SK-N-SH (cell line): ENCODE data around the gene PTPRD.

Experiments
- CTCF ChIP-seq: fragments of 200-600 bp; sonication (generic); IDR thresholded peaks from 2 replicates; pipeline ENCODE4 v1.6.1; 2017; ENCODE audit warnings: antibody characterized with exemption, mild to moderate bottlenecking, moderate library complexity
- FOSL2 ChIP-seq: IDR thresholded peaks from 2 replicates; pipeline ENCODE4 v1.4.0; 2012; ENCODE audit warnings: low read depth, mild to moderate bottlenecking, moderate library complexity, borderline replicate concordance
- MEF2A ChIP-seq: IDR thresholded peaks from 2 replicates; pipeline ENCODE4 v1.4.0; 2012; ENCODE audit warnings: low read depth, borderline replicate concordance
- RAD21 ChIP-seq: IDR thresholded peaks from 2 replicates; pipeline ENCODE4 v1.6.1; 2012; ENCODE audit warnings: mild to moderate bottlenecking, low read length
- SIN3A ChIP-seq: IDR thresholded peaks from 2 replicates; pipeline ENCODE4 v1.6.1; 2012; ENCODE audit warnings: low read depth, mild to moderate bottlenecking, low read length, moderate library complexity, borderline replicate concordance
- TAF1 ChIP-seq: IDR thresholded peaks from 2 replicates; pipeline ENCODE4 v1.6.1; 2012; ENCODE audit warnings: low read depth, mild to moderate bottlenecking, low read length, moderate library complexity, borderline replicate concordance
- YY1 ChIP-seq: IDR thresholded peaks from 2 replicates; pipeline ENCODE4 v1.4.0; 2012; ENCODE audit warnings: low read depth, mild to moderate bottlenecking

DNA sequence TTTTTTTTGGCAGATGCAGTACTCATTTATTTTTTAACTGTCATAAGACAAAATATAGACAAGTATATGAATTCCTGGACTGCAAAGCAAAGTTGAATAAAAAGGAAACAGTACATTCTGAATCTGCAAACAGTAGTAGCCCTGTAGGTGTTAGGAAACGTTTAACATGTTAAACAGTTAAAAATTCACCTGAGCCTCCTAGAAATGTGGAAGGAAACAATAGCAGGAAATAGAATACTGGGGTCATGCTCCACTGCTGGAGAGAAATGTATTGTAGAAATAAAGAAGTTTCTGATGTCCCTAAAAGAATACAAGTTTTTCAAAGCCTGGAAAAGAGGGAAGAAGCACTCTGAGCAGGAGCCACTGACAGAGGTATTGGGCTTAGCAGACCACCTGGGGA is 866.0 kb downstream of the PTPRD start:
- no peak for TF ChIP-seq CTCF
- no peak for TF ChIP-seq RAD21
- TF ChIP-seq TAF1: no peak
- no peak for TF ChIP-seq FOSL2
- no peak for TF ChIP-seq YY1
- TF ChIP-seq MEF2A: no peak
- no peak for TF ChIP-seq SIN3A
